WERI-Rb-1 (cell line): ENCODE results near the gene MED9.
"Not testable (repeated sequence)": the region's sequence is repeated elsewhere in the genome, so short reads cannot be mapped to it uniquely, and the experiment has no call there.

Experiments
- DNase-seq: peaks from one replicate; pipeline ENCODE4 v3.0.0-alpha.2; 2020
- H3K27ac ChIP-seq: fragments of 250-450 bp; sonication (Bioruptor Pico); 2 replicates; pipeline ENCODE4 v1.5.1; 2020; ENCODE audit warnings: mild to moderate bottlenecking, moderate library complexity
- H3K27me3 ChIP-seq: fragments of 250-450 bp; sonication (Bioruptor Pico); 2 replicates; pipeline ENCODE4 v1.5.1; 2021; ENCODE audit warnings: mild to moderate bottlenecking, low read depth, moderate library complexity; ENCODE audit not compliant: insufficient read depth, severe bottlenecking
- H3K36me3 ChIP-seq: fragments of 250-450 bp; sonication (Bioruptor Pico); 2 replicates; pipeline ENCODE4 v1.5.1; 2020; ENCODE audit warnings: mild to moderate bottlenecking, moderate library complexity
- H3K4me3 ChIP-seq: 2 replicates; pipeline ENCODE4 v1.5.1; 2011; ENCODE audit warnings: low read depth, mild to moderate bottlenecking, control low read depth, low read length
- H3K9me3 ChIP-seq: fragments of 250-450 bp; sonication (Bioruptor Pico); 2 replicates; pipeline ENCODE4 v1.5.1; 2021; ENCODE audit warnings: mild to moderate bottlenecking, moderate library complexity; ENCODE audit not compliant: severe bottlenecking
- CTCF ChIP-seq: IDR thresholded peaks from 2 replicates; pipeline ENCODE4 v1.5.1; 2011; ENCODE audit warnings: low read depth, mild to moderate bottlenecking, control low read depth, inconsistent platforms, low read length

Gene MED9, protein sequence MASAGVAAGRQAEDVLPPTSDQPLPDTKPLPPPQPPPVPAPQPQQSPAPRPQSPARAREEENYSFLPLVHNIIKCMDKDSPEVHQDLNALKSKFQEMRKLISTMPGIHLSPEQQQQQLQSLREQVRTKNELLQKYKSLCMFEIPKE

DNA sequence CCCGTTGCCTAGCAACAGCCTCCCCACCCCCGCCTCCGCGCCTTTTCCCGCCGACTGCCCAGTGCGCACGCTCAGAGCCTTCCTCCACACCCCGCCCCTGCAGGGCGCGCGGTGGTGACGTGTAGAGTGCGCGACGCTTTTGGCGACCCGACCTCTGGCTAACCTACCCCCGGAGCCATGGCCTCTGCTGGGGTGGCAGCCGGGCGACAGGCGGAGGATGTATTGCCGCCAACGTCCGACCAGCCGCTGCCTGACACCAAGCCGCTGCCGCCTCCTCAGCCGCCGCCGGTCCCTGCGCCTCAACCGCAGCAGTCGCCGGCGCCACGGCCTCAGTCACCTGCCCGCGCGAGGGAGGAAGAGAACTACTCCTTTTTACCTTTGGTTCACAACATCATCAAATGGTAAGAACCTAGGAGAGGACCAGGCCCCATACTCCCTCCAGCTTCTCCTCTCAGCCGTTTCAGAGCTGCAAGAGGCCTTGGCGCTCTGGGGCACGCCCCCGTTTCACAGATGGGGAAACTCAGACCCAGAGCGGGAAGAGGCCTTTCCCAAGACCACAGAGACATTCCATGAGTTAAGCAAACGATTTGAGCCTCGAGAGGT, at the start of gene MED9:
Gene MED9, plus strand, starts transcription at position 136 of the 603 bp plus-strand sequence. Its CDS starts 42 bp downstream, at position 178.
- H3K27ac ChIP-seq = peak within 1 kb of the TSS; percentile 89
- no peaks in the 10 kb centered on the region for H3K27me3 ChIP-seq
- peaks cover 31% of the 10 kb centered on the region for H3K36me3 ChIP-seq
- H3K9me3 ChIP-seq = no peaks in the 10 kb centered on the region
- peak; percentile 93 for DNase-seq
- peak within 1 kb of the TSS; percentile 77 for H3K4me3 ChIP-seq
- TF ChIP-seq CTCF = no peak

- Histone ChIP-seq H3K27me3 (no peaks in the 10 kb centered on the region), H3K36me3 (no peaks in the 10 kb centered on the region), H3K4me3 (no peak overlapping the region), H3K9me3 (peaks cover 22% of the 10 kb centered on the region), H3K27ac (no peak overlapping the region)
- no peak for DNase-seq
- TF ChIP-seq CTCF = no peak
Observed at GRCh38 chr17:17429222-17429621, 47.6 kb upstream of the MED9 start.

DNA sequence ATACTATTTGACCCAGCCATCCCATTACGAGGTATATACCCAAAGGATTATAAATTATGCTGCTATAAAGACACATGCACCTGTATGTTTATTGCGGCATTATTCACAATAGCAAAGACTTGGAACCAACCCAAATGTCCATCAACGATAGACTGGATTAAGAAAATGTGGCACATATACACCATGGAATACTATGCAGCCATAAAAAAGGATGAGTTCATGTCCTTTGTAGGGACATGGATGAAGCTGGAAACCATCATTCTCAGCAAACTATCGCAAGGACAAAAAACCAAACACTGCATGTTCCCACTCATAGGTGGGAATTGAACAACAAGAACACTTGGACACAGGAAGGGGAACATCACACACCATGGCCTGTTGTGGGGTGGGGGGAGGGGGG, 45.9 kb upstream of the MED9 start:
- not testable (repeated sequence) for DNase-seq, H3K4me3 ChIP-seq, H3K36me3 ChIP-seq, H3K27ac ChIP-seq, H3K27me3 ChIP-seq
- peaks cover 12% of the 10 kb centered on the region for H3K9me3 ChIP-seq

GRCh38 chr17:17431605-17432004, 45.2 kb upstream of the MED9 start:
- Histone ChIP-seq H3K9me3 (peaks cover 12% of the 10 kb centered on the region), H3K27ac (no peak overlapping the region)
- TF ChIP-seq CTCF = no peak

DNA sequence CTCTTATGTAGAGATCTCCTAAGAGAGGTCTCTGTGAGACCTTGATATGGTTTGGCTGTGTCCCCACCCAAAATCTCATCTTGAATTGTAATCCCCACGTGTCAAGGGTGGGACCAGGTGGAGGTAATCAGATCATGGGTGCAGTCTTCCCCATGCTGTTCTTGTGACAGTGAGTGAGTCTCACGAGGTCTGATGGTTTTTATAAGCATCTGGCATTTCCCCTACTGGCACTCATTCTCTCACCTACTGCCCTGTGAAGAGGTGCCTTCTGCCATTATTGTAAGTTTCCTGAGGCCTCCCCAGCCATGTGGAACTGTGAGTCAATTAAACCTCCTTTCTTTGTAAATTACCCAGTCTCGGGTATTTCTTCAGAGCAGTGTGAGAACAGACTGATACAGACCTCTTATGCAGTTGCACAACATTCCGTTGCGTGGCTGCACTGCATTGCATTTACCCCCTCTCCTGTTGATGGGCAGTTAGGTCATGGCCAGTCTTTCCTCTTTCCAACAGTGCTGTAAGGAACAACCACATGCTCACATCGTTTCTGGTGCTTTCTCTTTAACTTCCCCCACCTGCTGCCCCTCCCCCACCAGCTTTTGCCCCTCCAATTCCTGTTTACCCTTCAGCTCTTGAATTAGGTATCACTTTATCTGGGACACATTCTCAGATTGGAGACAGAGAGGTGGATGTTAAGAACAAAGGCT, 43.6 kb upstream of the MED9 start:
- TF ChIP-seq CTCF = no peak
- Histone ChIP-seq H3K4me3 (no peak overlapping the region), H3K9me3 (peaks cover 9% of the 10 kb centered on the region), H3K27me3 (no peaks in the 10 kb centered on the region), H3K27ac (no peak overlapping the region), H3K36me3 (no peaks in the 10 kb centered on the region)
- no peak for DNase-seq

More at GRCh38 chr17:17431605-17432004, 45.2 kb upstream of the MED9 start:
- Histone ChIP-seq H3K27me3 (no peaks in the 10 kb centered on the region), H3K4me3 (no peak overlapping the region), H3K36me3 (no peaks in the 10 kb centered on the region)
- no peak for DNase-seq

DNA sequence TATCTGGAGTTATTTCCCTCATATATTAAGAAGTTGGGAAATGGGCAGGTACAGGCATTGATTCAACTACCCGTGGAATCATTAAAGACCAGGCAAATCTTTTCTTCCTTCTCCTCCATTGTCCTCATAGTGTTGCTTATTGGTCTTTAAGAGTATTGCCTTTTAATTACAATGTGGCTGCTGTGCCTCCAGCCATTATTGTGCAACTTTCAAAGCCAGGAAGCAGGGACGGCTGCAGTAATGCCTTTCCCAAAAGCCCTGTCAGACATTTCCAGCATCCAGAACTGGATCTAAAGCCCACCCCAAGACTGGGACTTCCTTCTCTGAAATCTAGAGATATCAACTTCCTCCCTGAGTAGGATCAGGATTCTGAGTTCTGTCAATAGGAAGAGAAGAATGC, 42.3 kb upstream of the MED9 start:
- no peak overlapping the region for H3K4me3 ChIP-seq
- no peak overlapping the region for H3K27ac ChIP-seq
- no peak for TF ChIP-seq CTCF
- no peaks in the 10 kb centered on the region for H3K27me3 ChIP-seq
- peaks cover 9% of the 10 kb centered on the region for H3K9me3 ChIP-seq
- no peaks in the 10 kb centered on the region for H3K36me3 ChIP-seq
- no peak for DNase-seq
